HG03066 (cell line): ENCODE measurements around the gene IQSEC1.

ENCODE experiments used
- ATAC-seq: cut with Tn5 transposase; IDR thresholded peaks from one replicate; pipeline ENCODE4 v1.9.1; 2021; ENCODE audit warnings: low read depth; ENCODE audit not compliant: unreplicated experiment

The IQSEC1 gene

DNA sequence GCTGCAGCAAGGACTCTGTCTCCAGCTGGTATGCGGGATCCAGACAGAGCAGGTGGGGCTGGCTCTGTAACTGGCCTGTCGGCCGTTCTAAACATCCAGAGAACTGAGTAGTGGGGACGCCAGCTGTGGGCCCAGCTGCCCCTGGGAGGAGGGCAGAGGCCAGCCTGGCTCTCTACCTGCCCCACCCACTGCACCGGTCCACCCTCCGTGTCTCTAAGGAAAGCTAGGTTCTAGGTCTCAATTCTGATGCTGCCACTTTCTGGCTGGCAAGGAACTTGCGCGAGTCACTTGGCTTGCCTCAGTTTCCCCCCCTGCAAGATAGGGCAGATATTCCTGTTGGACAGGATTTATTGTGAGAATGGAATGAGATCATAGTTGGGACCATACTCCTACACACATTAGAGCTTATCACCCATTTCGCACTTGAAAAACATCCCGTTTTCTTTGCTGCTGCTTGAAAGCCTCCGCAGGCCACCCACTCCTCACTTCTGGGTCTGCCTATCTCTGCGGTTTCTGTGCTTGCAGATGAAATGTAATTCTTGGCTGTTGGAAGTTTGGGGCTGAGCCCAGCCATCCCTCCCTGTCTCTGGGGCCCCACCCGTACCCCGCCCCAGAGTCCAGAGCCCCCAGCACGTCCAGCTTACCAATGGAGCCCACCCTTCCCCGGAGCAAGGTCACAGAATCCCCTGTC lies 65.8 kb downstream of the IQSEC1 start:
- no peak for ATAC-seq

DNA sequence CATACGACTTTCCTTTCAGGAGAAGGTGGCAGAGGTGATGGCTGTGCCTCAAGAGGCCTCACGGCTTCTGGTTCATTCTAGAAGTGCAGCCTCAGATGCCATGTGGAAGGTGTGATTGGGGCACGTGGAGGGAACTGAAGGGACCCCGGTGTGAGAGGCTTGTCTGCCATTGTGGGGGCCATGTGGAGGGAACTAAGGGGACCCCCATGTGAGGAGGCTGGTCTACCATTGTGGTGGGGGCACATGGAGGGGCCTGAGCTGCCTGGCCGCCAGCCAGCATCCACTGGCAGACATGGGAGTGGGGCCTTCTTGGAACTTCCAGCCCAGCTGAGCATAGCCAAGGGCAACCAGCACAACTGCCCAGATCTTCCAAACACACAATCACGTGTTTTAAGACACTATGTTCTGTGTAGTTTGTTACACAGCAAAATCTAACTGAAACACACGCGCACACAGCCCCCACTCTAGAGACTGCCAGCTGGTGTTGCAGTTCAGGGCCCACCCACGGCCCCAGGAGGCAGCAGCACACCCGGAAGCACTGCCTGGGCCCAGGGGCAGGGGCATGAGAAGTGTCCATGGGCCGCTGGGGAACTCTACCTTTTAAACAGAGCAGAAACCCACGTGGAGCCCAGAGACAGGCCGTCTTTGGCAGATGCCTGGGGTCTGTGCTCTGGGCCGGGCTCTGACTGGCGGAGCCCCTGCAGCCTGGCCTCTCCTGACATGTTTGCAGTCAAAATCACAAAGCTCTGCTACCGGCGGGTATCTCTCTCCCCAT lies 66.8 kb downstream of the IQSEC1 start:
- no peak for ATAC-seq

DNA sequence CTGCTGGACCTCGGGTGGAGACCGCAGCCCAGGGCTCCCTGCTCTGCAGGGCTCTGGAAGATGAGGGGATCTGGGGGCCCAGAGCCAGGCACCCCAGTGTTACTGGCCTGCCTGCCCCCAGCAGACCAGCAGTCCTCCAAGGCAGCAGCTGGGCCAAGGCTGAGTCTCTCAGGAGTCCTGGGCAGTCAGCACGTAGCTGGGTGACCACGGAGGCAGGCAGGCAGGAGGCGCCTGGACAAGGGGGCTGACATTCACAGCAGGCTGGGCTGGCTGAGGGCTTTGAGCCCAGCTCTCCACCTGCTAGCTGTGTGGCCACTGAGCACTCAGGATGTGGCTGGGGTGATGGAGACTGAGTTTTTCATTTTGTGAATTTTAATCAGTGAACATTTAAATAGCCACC lies 67.9 kb downstream of the IQSEC1 start:
- no peak for ATAC-seq

- ATAC-seq: no peak
These were observed 68.9 kb downstream of the IQSEC1 start for GRCh38 chr3:13004376-13004775.

- no peak for ATAC-seq
These were observed 69.6 kb downstream of the IQSEC1 start for GRCh38 chr3:13003608-13004007.

GRCh38 chr3:13002398-13003124 lies 70.7 kb downstream of the IQSEC1 start:
- peak; percentile 65 for ATAC-seq

- ATAC-seq: no peak
These were observed 73.8 kb downstream of the IQSEC1 start for GRCh38 chr3:12999147-13000140.

- ATAC-seq: no peak
These were observed 74.6 kb downstream of the IQSEC1 start for GRCh38 chr3:12998648-12999047.

DNA sequence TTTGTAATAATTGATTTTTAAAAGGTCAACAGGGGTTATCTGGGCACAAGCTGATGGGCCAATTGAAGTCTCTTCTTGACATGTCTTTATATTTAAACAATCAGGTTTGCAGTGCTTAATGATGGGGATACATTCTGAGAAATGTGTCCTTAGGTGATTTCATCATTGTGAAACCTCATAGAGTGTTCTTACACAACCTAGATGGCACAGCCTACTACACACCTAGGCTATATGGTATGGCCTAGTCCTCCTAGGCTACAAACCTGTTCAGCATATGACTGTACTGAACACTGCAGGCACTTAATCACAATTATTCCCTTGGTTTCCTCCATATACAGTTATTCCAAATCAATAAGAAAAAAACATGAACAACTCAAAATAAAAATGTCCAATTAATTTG lies 75.8 kb downstream of the IQSEC1 start:
- ATAC-seq: no peak

- ATAC-seq: no peak
These were observed 77.1 kb downstream of the IQSEC1 start for GRCh38 chr3:12996181-12996506.

DNA sequence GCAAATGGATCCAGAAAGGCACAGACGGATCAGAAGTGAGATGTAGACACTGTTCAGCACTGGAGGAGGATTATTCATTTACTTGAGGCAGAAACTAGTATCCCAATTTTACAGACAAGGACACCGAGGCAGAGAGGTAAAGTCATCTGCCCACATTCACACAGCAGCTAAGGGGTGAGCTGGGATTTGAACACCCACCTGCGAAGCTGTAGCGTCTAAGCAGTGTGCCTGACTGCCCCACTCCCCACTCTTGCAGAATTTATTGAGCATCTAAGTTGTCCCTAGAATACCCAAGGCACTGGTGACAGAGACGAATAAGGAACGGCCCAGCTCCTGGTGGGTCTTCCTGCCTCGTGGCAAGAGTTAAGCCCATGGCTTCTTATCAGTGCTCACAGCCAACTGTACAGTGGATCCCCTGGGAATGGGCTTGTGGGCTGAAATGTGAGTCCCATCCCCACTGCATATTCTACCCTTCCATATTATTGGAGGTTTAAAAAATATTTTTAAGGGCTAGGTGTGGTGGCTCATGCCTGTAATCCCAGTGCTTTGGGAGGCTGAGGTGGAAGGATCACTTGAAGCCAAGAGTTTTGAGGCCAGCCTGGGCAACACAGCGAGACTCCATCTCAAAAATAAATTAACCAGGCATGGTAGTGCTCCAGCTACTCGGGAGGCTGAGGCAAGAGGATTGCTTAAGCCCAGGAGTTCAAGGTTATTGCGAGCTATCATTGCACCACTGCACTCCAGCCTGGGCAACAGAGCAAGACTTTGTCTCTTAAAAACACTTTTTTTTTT lies 77.6 kb downstream of the IQSEC1 start:
- ATAC-seq: no peak

GRCh38 chr3:12994607-12995388 lies 78.4 kb downstream of the IQSEC1 start:
- peak; percentile 68 for ATAC-seq

- no peak for ATAC-seq
These were observed 78.9 kb downstream of the IQSEC1 start for GRCh38 chr3:12994357-12994606.

DNA sequence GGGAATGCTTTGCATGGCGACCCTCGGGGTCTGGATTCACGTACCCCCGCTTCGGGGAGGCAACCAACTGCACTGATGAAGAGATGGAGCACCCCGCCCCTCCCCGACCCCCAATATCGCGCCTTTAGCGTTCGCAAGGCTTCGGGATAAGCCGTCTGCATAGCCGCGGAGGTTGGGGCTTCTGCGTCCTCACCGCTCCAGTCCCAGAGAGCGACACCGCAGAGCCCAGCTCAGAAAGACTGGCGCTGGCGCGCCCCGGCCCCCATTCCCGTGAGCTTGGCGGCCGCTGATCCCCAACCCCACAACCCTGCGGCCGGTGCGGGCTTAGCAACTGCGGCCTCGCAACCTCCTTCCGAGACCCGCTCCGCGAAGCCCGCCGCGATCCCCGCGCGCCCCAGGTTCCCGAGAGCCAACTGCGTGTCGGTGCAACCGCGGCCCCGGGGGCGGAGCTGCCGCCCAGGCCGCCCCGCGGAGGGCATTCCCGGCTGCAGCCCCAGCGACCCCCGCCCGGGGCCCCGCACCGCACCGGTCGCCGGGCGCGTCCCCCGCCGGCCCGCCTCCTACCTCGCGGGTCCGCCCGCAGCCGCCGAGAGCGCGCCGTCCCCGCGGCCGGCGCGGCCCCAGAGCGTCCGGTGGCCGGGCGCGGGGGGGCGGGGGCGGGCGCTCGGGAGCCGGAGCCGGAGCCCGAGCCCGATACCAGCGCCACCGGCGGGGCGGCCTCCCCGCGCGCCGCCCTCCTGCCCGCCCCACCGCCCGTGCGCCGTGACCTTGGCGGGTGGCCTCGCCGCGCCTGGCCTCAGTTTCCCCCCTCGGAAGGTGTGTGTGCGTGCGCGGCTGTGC lies 79.5 kb downstream of the IQSEC1 start:
- ATAC-seq: no peak

DNA sequence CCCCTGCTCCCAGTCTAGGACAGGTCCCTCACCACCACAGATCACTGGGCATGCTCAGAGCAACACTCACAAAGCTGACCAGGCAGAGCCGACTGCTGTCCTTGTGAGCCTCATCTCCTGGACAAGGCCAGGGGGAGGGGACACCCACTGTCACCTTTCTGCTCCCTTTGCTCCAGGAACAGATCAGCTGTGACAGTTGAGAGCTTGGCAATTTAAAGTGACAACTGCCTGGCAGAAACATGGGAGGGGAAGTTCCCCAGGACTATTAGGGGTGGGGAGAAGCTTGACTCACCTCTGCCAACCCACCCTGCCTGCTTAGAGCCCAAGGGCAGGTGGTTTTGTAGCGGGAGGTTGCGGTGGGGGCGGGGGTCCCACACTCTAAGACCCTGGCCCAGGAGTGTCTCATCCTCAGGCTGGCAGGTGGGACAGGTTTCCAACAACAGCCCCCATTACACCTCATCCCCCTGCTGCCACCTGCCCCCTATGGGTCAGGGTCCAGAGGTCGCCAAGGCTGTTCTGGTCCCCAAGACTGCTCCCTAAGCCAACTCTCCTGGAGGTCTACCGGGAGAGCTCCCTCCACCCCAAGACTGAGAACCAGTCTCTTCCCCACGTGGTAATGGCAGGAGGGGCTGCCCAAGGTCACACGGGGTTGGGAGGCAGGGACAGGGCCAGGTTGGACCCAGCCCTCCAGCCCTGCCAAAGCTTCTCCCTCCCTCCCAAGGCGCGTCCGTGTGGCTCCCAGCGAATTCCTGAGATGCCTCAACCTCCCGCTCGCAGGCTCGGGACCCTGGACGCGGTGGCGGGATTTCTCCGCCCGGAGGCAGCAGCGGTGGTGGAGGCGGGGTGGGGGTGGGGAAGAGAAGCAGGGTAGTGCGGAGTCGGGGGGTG lies 80.4 kb downstream of the IQSEC1 start:
- ATAC-seq: no peak

- ATAC-seq: no peak
These were observed 81.4 kb downstream of the IQSEC1 start for GRCh38 chr3:12991861-12992281.

GRCh38 chr3:12991481-12991837 lies 81.8 kb downstream of the IQSEC1 start:
- no peak for ATAC-seq
